ENCODE measurements around the gene DNMT3A. TPM values are rescaled to one million over a fixed set of nuclear protein-coding genes. Genes with fewer than 3 reads are reported as not detected.
"Not testable (repeated sequence)": the region's sequence is repeated elsewhere in the genome, so short reads cannot be mapped to it uniquely, and the experiment has no call there.

Gene DNMT3A
- total RNA-seq, 2 experiments from 2014 or later, result 43.2 to 45.5 TPM

DNA sequence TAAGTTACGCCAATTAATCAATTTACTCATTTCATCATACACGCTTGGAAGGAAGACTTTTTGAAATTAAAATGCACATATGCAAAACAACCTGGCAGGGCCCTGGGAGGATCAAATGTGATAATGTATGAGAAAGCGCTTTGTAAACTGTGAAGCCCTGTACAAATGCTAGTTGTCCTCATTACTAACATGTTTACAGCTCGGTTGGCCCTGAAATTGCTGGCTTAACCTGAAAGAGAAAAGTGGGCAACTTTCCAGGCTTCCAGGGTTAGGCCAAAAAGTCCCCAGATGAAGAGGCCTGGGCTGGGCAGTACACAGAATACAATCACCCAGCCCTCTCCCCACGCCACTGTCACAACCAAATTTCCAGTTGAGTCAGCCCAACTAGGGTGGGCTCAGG lies 60.2 kb downstream of the DNMT3A start:
- ChIA-PET CTCF (interaction anchor here (1.3 kb wide), 1 partner anchor 8 kb away, joined by 3 read pairs; no protein-coding TSS in a partner anchor), POLR2A (no interaction called here)
- DNase-seq, result no peak
- no peak overlapping the region for H3K4me3 Mint-ChIP-seq
- no peaks in the 10 kb centered on the region for H3K27me3 Mint-ChIP-seq
- no peak overlapping the region for H3K27ac Mint-ChIP-seq
- peaks cover 36% of the 10 kb centered on the region for H3K36me3 Mint-ChIP-seq (ENCODE audit: low read depth)
- peaks cover 48% of the 10 kb centered on the region for H3K4me1 Mint-ChIP-seq
- no peaks in the 10 kb centered on the region for H3K9me3 Mint-ChIP-seq

DNA sequence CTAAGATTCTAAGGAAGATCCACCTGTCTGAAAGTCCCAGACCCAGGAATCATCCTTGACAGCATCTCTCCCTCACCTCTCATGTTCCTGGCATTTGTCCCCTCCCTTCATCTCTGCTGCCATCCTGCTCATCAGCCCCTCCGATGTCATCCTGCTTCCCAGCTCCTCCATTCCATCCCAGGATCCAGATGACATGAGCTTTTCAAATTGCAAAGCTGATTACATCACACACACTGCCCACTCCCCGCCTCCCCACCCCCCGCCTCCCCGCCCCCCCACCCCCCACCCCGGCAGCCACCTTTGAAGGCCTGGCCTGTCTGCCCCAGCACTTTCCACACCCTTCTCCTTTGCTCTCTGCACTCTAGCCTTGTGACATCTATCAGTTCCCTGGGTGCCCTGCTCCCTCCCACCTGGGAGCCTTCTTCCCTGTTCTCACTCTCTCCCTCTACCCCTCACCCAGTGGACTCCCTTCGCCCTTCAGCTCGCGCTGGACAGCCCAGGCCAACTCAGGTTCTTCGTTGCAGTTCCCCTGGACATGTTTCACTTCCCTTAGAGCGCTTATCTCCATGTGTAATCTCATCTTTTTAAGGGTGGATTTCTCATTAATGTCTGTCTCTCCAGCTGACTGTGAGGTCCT lies 61.6 kb downstream of the DNMT3A start:
- peak overlapping the region; percentile 26 for H3K27ac Mint-ChIP-seq
- H3K27me3 Mint-ChIP-seq, result no peaks in the 10 kb centered on the region
- CTCF ChIA-PET, result interaction anchor here (1.1 to 4.9 kb wide), 4 partner anchors 14 to 82 kb away, joined by 4 to 25 read pairs (median 12); no protein-coding TSS in a partner anchor
- peaks cover 48% of the 10 kb centered on the region for H3K4me1 Mint-ChIP-seq
- peaks cover 28% of the 10 kb centered on the region for H3K36me3 Mint-ChIP-seq (ENCODE audit: low read depth)
- no peaks in the 10 kb centered on the region for H3K9me3 Mint-ChIP-seq
- H3K4me3 Mint-ChIP-seq, result no peak overlapping the region
- DNase-seq, result no peak
- POLR2A ChIA-PET, result interaction anchor here (1.1 to 4.5 kb wide), 2 partner anchors 15 to 23 kb away, joined by 3 to 47 read pairs; no protein-coding TSS in a partner anchor

DNA sequence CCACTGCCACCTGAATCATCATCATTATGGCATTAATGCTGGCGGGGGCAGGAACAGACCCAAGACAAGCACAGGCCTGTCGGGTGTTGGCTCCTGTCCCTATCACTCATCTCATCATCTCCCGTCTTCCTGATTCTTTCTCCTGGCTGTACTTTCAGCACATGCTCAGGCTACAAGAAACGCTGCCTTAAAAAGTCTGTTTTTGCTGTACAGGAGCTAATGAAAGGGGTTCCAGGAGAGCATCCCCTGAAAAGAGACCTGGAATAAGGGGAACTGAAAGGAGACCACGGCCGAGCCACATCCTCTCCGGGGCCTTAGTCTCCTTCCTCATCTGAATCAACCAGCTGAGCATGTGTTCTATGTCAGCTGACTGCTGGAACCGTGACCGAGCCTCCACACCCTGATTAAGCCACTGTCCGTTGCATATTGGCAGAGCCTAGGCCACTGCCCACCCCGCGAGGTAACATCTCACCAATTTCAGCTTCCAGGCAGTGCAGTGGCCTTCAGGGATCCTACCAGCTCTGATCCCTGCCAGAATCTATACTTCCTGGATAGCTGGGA lies 62.6 kb downstream of the DNMT3A start:
- no peak for DNase-seq
- Mint-ChIP-seq H3K4me3 (no peak overlapping the region), H3K27ac (peak overlapping the region; percentile 52), H3K36me3 (ENCODE audit: low read depth) (peaks cover 28% of the 10 kb centered on the region), H3K27me3 (no peaks in the 10 kb centered on the region), H3K4me1 (peaks cover 49% of the 10 kb centered on the region), H3K9me3 (no peaks in the 10 kb centered on the region)
- ChIA-PET POLR2A (interaction anchor here (1.1 to 4.5 kb wide), 2 partner anchors 16 to 24 kb away, joined by 3 to 47 read pairs; no protein-coding TSS in a partner anchor), CTCF (interaction anchor here (0.5 to 4.9 kb wide), 5 partner anchors 15 to 240 kb away, joined by 3 to 25 read pairs (median 4); no protein-coding TSS in a partner anchor)

DNA sequence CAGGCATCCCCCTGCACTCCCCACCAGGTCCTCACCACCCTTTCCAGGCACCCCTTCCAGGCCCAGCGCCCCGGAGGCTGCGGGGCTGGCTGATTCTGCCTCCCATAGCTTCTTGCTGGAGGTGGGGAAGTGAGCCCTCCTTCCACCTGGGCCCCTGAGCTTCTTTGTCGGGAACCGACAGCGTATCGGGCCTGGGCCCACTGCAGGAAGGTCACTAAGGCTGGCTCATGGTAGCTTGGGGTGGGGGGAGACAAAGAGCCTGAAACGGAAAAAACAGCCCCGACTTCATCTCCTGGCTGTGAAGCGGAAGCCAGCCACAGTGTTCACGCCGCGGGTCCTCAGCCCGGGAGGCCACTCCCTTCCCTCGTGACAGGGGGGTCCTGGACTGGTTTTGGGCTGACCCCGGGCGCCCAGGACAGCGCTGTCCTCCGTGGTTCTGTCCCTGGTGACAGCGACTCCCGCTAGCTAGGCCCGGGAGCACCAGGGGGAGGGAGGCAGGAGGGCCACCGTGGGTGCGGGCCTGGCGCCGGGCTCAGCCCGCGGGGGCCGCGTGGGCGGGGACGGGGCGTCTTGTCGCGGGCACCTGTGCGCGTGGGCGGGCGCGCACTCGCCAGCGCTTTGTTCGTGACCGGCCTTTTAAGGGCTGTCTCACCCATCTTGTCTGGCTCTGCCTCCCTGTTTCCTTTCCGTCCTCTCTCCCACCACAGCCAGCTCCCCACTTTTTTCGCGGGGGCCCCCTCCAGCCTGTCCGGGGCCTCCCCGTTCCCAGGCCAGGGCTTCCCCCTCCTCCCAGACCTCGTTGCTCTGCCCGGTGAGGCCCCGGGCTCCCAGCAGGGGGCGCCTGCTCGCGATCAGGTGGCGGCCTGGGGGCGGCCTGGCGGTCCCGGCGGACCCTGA lies 64.9 kb downstream of the DNMT3A start:
- H3K9me3 Mint-ChIP-seq, result no peaks in the 10 kb centered on the region
- DNase-seq, result peak; percentile 79
- peak overlapping the region; percentile 82 for H3K27ac Mint-ChIP-seq
- H3K4me1 Mint-ChIP-seq, result peaks cover 65% of the 10 kb centered on the region
- peak overlapping the region; percentile 53 for H3K4me3 Mint-ChIP-seq
- ChIA-PET CTCF (interaction anchor here (0.6 to 4.9 kb wide), 27 partner anchors 9 to 422 kb away, joined by 3 to 36 read pairs (median 4); no protein-coding TSS in a partner anchor), POLR2A (interaction anchor here (0.9 to 4.5 kb wide), 15 partner anchors 9 to 1350 kb away, joined by 3 to 47 read pairs (median 4); partner anchors contain the start of genes ATAD2B and DNMT3A)
- no peaks in the 10 kb centered on the region for H3K27me3 Mint-ChIP-seq
- H3K36me3 Mint-ChIP-seq (ENCODE audit: low read depth), result peaks cover 28% of the 10 kb centered on the region

DNA sequence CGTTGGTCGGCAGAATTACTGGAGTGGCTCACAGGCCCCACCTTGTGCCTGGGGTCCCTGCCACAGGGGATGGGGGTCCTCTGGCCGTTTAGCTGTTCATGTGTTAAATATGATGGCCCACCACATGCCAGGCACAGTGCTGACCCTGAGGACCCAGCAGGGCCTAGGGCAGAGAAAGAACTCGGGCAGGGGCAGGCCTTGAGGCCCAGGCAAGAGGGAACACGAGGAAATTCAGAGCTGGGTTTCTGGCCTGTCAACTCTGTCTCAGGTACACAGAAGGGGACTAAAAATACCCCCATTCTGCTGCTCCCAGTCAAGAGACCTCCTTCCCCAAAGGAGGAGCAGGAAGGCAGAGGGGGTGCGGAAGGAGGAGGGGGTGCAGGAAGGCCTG lies 66.2 kb downstream of the DNMT3A start:
- H3K27ac Mint-ChIP-seq, result peak overlapping the region; percentile 69
- no peaks in the 10 kb centered on the region for H3K27me3 Mint-ChIP-seq
- ChIA-PET POLR2A (interaction anchor here (1.1 to 3.7 kb wide), 7 partner anchors 11 to 87 kb away, joined by 3 to 46 read pairs (median 9); partner anchors contain the start of gene DNMT3A), CTCF (interaction anchor here (1.6 to 3.6 kb wide), 6 partner anchors 11 to 424 kb away, joined by 4 to 36 read pairs (median 8); no protein-coding TSS in a partner anchor)
- H3K4me1 Mint-ChIP-seq, result peaks cover 65% of the 10 kb centered on the region
- H3K9me3 Mint-ChIP-seq, result no peaks in the 10 kb centered on the region
- no peak for DNase-seq
- H3K4me3 Mint-ChIP-seq, result no peak overlapping the region
- peaks cover 22% of the 10 kb centered on the region for H3K36me3 Mint-ChIP-seq (ENCODE audit: low read depth)

DNA sequence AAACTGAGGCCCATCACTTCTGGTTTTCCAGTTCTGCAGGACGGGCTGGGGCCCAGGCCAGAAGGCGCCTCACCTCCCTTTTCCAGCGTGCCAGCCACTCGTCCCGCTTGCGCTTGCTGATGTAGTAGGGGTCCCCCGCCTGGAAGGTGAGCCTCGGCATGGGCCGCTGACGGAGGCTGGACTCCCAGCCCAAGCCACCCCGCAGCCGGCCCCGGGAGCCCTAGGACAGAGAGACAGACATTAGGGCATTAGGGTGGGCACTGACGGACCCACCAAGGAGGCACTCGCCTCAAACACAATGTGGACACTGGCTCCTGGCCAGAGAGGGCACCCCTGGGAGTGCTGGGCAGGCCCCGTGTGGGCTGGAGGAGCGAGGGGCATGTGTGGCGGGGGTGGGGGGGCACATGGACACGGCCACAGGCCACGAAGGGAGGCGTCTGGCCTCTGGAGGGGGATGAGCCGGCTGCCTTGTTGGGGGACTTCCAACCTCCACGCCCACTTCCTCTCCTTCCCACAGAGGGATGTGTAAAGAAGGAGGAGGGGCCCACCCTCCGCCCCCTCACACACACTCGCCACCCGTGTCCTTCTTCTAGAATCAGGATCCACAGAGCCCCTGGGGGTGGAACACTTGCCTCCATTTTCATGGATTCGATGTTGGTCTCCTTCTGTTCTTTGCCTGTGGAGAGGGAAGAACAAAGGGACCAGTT lies 66.7 kb downstream of the DNMT3A start:
- Mint-ChIP-seq H3K27ac (peak overlapping the region; percentile 69), H3K4me3 (no peak overlapping the region), H3K9me3 (no peaks in the 10 kb centered on the region), H3K4me1 (peaks cover 61% of the 10 kb centered on the region), H3K36me3 (ENCODE audit: low read depth) (peaks cover 23% of the 10 kb centered on the region), H3K27me3 (no peaks in the 10 kb centered on the region)
- peak; percentile 41 for DNase-seq
- ChIA-PET POLR2A (interaction anchor here (1.1 to 3.8 kb wide), 7 partner anchors 11 to 39 kb away, joined by 3 to 46 read pairs (median 26); no protein-coding TSS in a partner anchor), CTCF (interaction anchor here (3.6 kb wide), 1 partner anchor 11 kb away, joined by 36 read pairs; no protein-coding TSS in a partner anchor)

DNA sequence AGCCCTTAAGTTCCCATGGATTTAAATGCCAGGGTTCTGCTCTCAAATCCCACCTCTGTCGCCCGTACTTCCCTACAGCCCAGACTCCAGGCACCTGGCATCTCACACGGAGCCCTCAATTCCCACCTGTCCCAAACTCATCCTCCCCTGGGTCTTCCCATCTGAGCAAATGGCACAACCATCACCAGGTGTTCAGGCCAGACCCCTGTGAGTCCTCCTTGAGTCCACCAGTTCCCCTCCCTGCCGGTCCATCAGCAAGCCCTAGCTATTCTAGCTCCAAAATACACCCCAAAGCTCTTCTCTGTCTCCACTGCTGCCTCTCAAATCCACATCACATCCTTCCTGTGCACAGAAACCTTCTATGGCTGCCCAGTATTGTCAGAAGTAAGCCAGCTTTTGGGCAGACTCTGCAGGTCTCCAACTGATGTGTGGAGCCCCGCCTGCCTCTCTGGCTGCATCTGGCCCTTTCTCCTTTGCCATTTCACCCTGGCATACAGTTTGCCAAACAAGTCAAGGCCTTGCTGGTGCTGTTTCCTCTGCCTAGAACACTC lies 67.7 kb downstream of the DNMT3A start:
- peak overlapping the region; percentile 90 for H3K27ac Mint-ChIP-seq
- ChIA-PET CTCF (interaction anchor here (0.5 to 1.6 kb wide), 12 partner anchors 8 to 88 kb away, joined by 3 to 8 read pairs (median 4); no protein-coding TSS in a partner anchor), POLR2A (interaction anchor here (0.9 to 3.8 kb wide), 15 partner anchors 12 to 302 kb away, joined by 3 to 30 read pairs (median 5); partner anchors contain the start of gene DNMT3A)
- no peak for DNase-seq
- H3K9me3 Mint-ChIP-seq, result no peaks in the 10 kb centered on the region
- H3K27me3 Mint-ChIP-seq, result no peaks in the 10 kb centered on the region
- peaks cover 26% of the 10 kb centered on the region for H3K36me3 Mint-ChIP-seq (ENCODE audit: low read depth)
- H3K4me3 Mint-ChIP-seq, result peak overlapping the region; percentile 16
- peaks cover 54% of the 10 kb centered on the region for H3K4me1 Mint-ChIP-seq

DNA sequence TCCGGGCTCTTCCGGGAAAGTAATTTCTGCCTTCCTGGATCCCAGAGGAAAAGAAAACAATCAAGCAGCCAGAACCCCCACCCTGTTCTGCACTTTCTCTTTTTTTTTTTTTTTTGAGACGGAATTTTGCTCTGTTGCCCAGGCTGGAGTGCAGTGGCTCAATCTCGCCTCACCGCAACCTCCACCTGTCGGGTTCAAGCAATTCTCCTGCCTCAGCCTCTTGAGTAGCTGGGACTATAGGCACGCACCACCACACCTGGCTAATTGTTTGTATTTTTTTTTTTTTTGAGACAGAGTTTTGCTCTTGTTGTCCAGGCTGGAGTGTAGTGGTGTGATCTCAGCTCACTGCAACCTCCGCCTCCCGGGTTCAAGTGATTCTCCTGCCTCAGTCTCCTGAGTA lies 69.0 kb downstream of the DNMT3A start:
- Mint-ChIP-seq H3K4me1 (peaks cover 43% of the 10 kb centered on the region), H3K27ac (peak overlapping the region; percentile 90), H3K36me3 (ENCODE audit: low read depth) (peaks cover 26% of the 10 kb centered on the region)
- ChIA-PET POLR2A (interaction anchor here (0.9 to 3.8 kb wide), 12 partner anchors 13 to 300 kb away, joined by 3 to 30 read pairs (median 8); no protein-coding TSS in a partner anchor), CTCF (interaction anchor here (0.6 to 1.6 kb wide), 10 partner anchors 12 to 70 kb away, joined by 3 to 7 read pairs (median 4); no protein-coding TSS in a partner anchor)
- H3K9me3 Mint-ChIP-seq, H3K4me3 Mint-ChIP-seq, H3K27me3 Mint-ChIP-seq, DNase-seq: not testable (repeated sequence)

DNA sequence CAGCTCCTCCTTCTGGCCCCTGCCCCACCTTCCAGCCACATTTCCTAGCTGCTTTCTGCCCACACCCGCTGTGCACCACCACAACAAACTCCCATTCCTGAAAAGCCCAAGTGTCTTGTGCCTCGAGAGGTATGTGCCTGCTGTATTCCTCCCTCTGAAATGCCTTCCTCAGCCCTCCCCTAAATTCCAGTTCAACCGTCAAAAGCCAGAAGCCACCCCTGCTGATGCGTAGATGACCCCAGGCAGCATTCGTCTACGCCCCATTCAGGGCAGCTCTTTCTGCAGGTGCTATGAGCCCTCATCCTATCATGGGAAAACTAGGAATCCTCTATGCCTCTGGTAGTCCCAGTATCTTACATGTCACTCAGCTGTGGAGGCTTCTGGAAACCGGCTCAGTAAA lies 71.7 kb downstream of the DNMT3A start:
- Mint-ChIP-seq H3K36me3 (ENCODE audit: low read depth) (peaks cover 30% of the 10 kb centered on the region), H3K27ac (no peak overlapping the region), H3K9me3 (no peaks in the 10 kb centered on the region), H3K4me1 (peaks cover 26% of the 10 kb centered on the region), H3K27me3 (no peaks in the 10 kb centered on the region), H3K4me3 (no peak overlapping the region)
- DNase-seq, result no peak
- CTCF ChIA-PET, result no interaction called here
- POLR2A ChIA-PET, result no interaction called here

DNA sequence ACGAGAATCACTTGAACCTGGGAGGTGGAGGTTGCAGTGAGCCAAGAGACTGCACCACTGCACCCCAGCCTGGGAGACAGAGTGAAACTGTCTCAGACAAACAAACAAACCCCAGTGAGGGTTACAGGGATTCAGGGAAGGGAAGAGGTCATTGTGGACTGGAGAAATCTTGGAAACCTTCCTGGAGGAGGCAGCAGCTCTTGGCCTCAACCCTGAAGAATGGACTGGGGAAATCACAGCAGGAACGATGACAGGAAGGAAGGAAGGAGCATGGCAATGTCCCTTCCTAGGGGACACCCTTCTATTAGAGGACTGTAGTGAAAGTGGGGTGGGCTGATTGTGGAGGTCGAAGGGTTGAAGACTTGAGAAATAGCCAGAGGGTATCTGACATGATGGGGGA lies 72.5 kb downstream of the DNMT3A start:
- Mint-ChIP-seq H3K27ac (no peak overlapping the region), H3K36me3 (ENCODE audit: low read depth) (peaks cover 30% of the 10 kb centered on the region), H3K27me3 (no peaks in the 10 kb centered on the region), H3K4me3 (no peak overlapping the region), H3K9me3 (no peaks in the 10 kb centered on the region), H3K4me1 (peaks cover 19% of the 10 kb centered on the region)
- ChIA-PET CTCF (no interaction called here), POLR2A (interaction anchor here (0.6 kb wide), 1 partner anchor 24 kb away, joined by 3 read pairs; no protein-coding TSS in a partner anchor)
- no peak for DNase-seq

DNA sequence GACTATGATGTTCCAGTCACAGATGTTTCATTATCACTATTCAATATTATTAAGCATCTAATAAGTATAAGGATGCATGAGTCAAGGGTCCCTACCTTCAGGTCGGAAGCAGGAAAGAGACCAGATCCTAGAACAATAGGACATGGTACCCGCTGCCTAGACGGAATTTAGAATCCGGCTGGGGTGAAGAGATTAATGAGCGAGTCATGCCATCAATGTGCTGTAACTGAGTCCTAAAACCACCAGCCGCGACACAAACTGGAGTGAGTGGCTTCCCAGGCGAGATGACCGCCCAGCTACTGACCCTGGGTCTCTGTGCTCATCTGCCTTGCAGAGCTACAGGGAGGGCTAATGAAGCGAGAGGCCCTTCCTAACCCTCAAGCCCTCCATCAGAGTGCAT lies 73.6 kb downstream of the DNMT3A start:
- DNase-seq, result no peak
- Mint-ChIP-seq H3K4me3 (no peak overlapping the region), H3K4me1 (peaks cover 8% of the 10 kb centered on the region), H3K36me3 (ENCODE audit: low read depth) (peaks cover 27% of the 10 kb centered on the region), H3K9me3 (no peaks in the 10 kb centered on the region), H3K27me3 (no peaks in the 10 kb centered on the region), H3K27ac (no peak overlapping the region)
- CTCF ChIA-PET, result interaction anchor here (2.0 kb wide), 1 partner anchor 9 kb away, joined by 5 read pairs; no protein-coding TSS in a partner anchor
- POLR2A ChIA-PET, result interaction anchor here (0.6 to 1.7 kb wide), 3 partner anchors 8 to 27 kb away, joined by 3 to 4 read pairs (median 3); no protein-coding TSS in a partner anchor
